Nephron (organoid): ENCODE data around the gene RABGGTB.
"Not testable (repeated sequence)": the region's sequence is repeated elsewhere in the genome, so short reads cannot be mapped to it uniquely, and the experiment has no call there.

Experiments
- H3K27ac Mint-ChIP-seq, 3 experiments: 2 replicates each; pipeline ENCODE4 v1.8.0; 2020; ENCODE audit warnings: mixed read lengths in 3 of 3, mild to moderate bottlenecking in 2 of 3, moderate library complexity in 1 of 3
- H3K27me3 Mint-ChIP-seq: 2 replicates; pipeline ENCODE4 v1.8.0; 2021; ENCODE audit warnings: low read depth, mild to moderate bottlenecking, moderate library complexity, mixed read lengths
- H3K36me3 Mint-ChIP-seq: 2 replicates; pipeline ENCODE4 v1.8.0; 2020; ENCODE audit warnings: low read depth, mixed read lengths
- H3K4me1 Mint-ChIP-seq: 2 replicates; pipeline ENCODE4 v1.8.0; 2020; ENCODE audit warnings: mixed read lengths
- H3K4me3 Mint-ChIP-seq, 3 experiments: 2 replicates each; pipeline ENCODE4 v1.8.0; 2020; ENCODE audit warnings: mild to moderate bottlenecking in 3 of 3, mixed read lengths in 3 of 3, moderate library complexity in 2 of 3
- H3K9me3 Mint-ChIP-seq: 2 replicates; pipeline ENCODE4 v1.8.0; 2020; ENCODE audit warnings: mixed read lengths
- TF ChIP-seq, protein P1 (sequence below), 3 experiments: fragments of 200-600 bp; sonication (generic); IDR thresholded peaks; one replicate each; pipeline ENCODE4 v1.5.0; 2021; ENCODE audit warnings: antibody characterized with exemption in 3 of 3; ENCODE audit not compliant: unreplicated experiment in 3 of 3

RABGGTB gene

DNA sequence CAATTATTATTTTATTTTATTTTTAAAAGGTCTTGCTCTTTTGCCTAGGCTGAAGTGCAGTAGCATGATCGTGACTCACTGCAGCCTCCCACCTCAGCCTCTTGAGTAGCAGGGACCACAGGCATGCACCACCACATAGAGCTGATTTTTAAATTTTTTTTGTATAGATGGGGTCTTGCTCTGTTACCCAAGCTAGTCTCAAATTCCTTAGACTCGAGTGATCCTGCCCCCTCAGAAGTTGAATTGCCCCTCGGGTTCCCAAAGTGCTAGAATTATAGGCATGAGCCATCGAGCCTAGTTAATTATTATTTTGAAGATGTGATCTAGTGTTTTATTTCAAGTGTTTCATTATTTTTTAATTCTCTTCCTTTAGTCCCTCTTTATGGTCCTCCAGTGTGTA, 22.9 kb downstream of the RABGGTB start:
- Mint-ChIP-seq H3K4me3 (no peak overlapping the region), H3K27me3 (no peaks in the 10 kb centered on the region), H3K27ac (no peak overlapping the region), H3K4me1 (no peaks in the 10 kb centered on the region), H3K9me3 (no peaks in the 10 kb centered on the region), H3K36me3 (no peaks in the 10 kb centered on the region)
- TF ChIP-seq, protein P1, sequence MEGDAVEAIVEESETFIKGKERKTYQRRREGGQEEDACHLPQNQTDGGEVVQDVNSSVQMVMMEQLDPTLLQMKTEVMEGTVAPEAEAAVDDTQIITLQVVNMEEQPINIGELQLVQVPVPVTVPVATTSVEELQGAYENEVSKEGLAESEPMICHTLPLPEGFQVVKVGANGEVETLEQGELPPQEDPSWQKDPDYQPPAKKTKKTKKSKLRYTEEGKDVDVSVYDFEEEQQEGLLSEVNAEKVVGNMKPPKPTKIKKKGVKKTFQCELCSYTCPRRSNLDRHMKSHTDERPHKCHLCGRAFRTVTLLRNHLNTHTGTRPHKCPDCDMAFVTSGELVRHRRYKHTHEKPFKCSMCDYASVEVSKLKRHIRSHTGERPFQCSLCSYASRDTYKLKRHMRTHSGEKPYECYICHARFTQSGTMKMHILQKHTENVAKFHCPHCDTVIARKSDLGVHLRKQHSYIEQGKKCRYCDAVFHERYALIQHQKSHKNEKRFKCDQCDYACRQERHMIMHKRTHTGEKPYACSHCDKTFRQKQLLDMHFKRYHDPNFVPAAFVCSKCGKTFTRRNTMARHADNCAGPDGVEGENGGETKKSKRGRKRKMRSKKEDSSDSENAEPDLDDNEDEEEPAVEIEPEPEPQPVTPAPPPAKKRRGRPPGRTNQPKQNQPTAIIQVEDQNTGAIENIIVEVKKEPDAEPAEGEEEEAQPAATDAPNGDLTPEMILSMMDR (IDR thresholded peaks at IDR 0.05; ENCODE audit: unreplicated experiment in 3 of 3) = no peak

DNA sequence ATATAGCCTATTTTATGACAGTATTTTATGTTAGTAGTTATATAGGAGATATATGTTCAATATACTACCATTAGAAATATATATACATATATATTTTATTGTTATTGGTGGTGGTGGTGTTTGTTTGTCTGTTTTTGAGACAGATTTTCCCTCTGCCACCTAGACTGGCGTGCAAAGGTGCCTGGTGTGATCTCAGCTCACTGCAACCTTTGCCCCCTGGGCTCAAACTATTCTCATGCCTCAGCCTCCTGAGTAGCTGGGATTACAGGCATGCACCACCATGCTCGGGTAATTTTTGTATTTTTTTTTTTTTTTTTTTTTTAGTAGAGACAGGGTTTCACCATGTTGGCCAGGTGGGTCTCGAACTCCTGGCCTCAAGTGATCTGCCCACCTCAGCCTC, 24.1 kb downstream of the RABGGTB start:
- not testable (repeated sequence) for H3K9me3 Mint-ChIP-seq, H3K27ac Mint-ChIP-seq, H3K36me3 Mint-ChIP-seq, H3K27me3 Mint-ChIP-seq, H3K4me3 Mint-ChIP-seq, H3K4me1 Mint-ChIP-seq

DNA sequence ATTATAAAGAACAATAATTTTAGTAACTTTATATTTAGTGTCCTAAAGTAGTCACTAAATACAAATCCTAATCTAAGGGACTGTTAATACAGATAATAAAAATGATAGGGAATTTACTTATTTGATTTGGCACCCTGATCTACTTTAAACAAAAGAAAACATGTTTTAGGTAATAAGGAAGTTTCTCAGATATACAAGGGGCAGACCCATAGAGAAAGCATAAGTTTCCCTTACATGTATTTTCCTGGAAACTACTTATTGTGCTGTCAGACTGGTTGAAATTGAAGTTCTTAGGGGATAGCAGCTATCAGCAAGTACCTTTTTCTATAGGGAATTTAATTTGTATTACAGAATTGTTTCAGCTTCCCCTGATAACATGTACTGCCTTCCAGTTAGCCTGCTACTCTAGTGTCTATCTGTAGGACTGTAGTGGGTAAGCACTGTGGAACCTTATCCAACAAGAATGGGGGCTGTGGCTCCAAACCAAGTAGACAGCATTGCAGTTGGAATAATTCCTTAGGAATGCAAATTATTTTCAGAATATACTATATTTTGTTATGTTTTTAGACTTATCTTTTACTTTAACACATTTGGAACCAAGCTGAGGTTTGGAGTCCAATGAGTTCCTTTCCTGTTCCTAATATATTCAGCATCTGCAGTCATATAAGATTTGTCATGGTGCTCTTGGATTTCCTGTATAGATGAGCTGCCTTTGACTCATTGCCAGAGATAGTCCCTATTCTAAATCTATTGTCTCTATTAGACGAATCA, 25.3 kb downstream of the RABGGTB start:
- H3K9me3 Mint-ChIP-seq = no peaks in the 10 kb centered on the region
- H3K27ac Mint-ChIP-seq = no peak overlapping the region
- no peaks in the 10 kb centered on the region for H3K27me3 Mint-ChIP-seq
- no peak overlapping the region for H3K4me3 Mint-ChIP-seq
- TF ChIP-seq, protein P1 (IDR thresholded peaks at IDR 0.05; ENCODE audit: unreplicated experiment in 3 of 3) = no peak
- no peaks in the 10 kb centered on the region for H3K4me1 Mint-ChIP-seq
- H3K36me3 Mint-ChIP-seq = no peaks in the 10 kb centered on the region

DNA sequence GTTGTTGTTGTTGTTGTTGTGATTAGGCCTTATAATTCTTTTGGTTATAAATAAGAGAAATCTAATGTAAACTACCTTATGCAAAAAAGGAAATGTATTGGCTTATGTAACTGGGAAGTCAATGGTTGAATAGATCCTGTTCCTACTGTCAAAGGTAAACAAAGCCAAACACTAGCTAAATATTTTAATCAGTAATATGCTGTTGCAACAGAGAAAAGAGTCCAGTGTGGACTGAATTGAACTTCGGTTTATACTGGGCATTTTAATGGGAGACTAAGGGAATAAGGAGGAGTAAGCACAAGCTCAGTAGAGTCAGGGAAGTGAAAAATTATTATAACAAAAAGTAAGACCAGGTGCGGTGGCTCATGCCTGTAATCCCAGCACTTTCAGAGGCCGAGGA, 26.0 kb downstream of the RABGGTB start:
- H3K4me1 Mint-ChIP-seq = no peaks in the 10 kb centered on the region
- TF ChIP-seq, protein P1 (IDR thresholded peaks at IDR 0.05; ENCODE audit: unreplicated experiment in 3 of 3) = no peak
- H3K27me3 Mint-ChIP-seq = no peaks in the 10 kb centered on the region
- no peak overlapping the region for H3K4me3 Mint-ChIP-seq
- no peaks in the 10 kb centered on the region for H3K9me3 Mint-ChIP-seq
- H3K27ac Mint-ChIP-seq = no peak overlapping the region
- H3K36me3 Mint-ChIP-seq = no peaks in the 10 kb centered on the region

DNA sequence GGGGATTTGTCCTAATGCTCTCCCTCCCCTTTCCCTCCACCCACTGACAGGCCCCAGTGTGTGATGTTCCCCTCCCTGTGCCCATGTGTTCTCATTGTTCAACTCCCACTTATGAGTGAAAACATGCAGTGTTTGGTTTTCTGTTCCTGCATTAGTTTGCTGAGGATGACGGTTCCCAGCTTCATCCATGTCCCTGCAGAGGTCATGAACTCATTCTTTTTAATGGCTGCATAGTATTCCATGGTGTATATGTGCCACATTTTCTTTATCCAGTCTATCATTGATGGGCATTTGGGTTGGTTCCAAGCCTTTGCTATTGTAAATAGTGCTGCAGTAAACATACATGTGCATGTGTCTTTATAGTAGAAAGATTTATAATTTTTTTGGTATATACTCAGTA, 37.5 kb downstream of the RABGGTB start:
- H3K4me3 Mint-ChIP-seq, H3K27me3 Mint-ChIP-seq, H3K27ac Mint-ChIP-seq, H3K36me3 Mint-ChIP-seq, H3K4me1 Mint-ChIP-seq: not testable (repeated sequence)
- peaks cover 19% of the 10 kb centered on the region for H3K9me3 Mint-ChIP-seq

DNA sequence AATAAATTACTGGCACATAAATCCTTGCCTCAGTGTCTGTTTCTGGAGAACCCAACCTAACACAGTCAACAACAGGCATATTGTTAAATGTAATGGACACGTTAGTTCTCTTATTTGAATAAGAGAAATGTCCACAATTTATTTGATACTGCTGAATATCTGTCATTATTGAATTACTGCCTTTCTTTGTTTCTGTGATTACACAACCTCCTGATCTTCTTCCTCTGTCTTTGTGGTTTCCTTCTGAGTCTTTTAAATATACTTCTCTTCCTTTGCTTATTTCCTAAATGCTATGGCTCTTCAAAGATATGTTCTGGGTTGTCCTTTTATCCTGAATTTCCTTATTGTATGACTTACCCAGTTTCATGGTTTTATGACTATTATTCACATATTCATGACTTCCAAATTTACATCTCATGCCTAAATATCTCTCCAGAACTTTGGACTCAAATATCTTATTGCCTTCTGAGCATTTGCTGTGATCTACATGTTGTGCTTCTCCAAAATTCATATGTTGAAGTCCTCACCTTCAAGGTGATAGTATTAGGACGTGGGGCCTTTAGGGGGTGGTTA, 50.6 kb downstream of the RABGGTB start:
- peaks cover 35% of the 10 kb centered on the region for H3K9me3 Mint-ChIP-seq
- no peak overlapping the region for H3K27ac Mint-ChIP-seq
- TF ChIP-seq, protein P1 (IDR thresholded peaks at IDR 0.05; ENCODE audit: unreplicated experiment in 3 of 3) = no peak
- H3K4me3 Mint-ChIP-seq = no peak overlapping the region
- no peaks in the 10 kb centered on the region for H3K4me1 Mint-ChIP-seq
- no peaks in the 10 kb centered on the region for H3K27me3 Mint-ChIP-seq
- no peaks in the 10 kb centered on the region for H3K36me3 Mint-ChIP-seq

DNA sequence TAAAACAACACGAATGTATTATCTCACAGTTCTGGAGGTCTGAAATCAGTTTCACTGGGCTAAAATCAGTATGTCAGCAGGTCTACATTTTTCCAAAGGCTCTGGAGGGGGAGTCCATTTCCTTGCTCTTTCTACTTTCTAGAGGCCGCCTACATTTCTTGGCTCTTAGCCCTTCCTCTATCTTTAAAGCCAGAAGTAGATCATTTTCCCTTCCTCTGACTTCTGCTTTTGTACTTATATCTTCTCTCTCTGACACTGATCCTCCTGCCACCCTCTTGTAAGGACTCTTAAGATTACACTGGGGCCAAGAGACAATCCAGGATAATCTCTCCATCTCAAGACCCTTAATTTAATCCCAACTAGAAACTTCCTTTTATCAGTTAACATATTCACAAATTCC, 52.0 kb downstream of the RABGGTB start:
- Mint-ChIP-seq H3K4me3 (no peak overlapping the region), H3K27me3 (no peaks in the 10 kb centered on the region), H3K36me3 (no peaks in the 10 kb centered on the region)

More for the DNA sequence above, 52.0 kb downstream of the RABGGTB start:
- Mint-ChIP-seq H3K9me3 (peaks cover 24% of the 10 kb centered on the region), H3K27ac (no peak overlapping the region), H3K4me1 (no peaks in the 10 kb centered on the region)
- TF ChIP-seq, protein P1 (IDR thresholded peaks at IDR 0.05; ENCODE audit: unreplicated experiment in 3 of 3) = no peak
